ENCODE results near the gene ADAM19. TPM values are rescaled to one million over a fixed set of nuclear protein-coding genes. Genes with fewer than 3 reads are reported as not detected.

Gene ADAM19
- total RNA-seq, 2 donors from 2014 or later: 71.2 to 145 TPM

GRCh38 chr5:157513182-157513581 is 62.4 kb downstream of the ADAM19 start:
- Mint-ChIP-seq H3K9me3 (no peaks in the 10 kb centered on the region), H3K4me1 (peaks cover 35% of the 10 kb centered on the region), H3K27ac (peak overlapping the region; percentile 22), H3K27me3 (no peaks in the 10 kb centered on the region), H3K36me3 (ENCODE audit: low read depth) (peaks cover 100% of the 10 kb centered on the region), H3K4me3 (no peak overlapping the region)
- no peak for ATAC-seq (replicated peaks)

- Mint-ChIP-seq H3K36me3 (ENCODE audit: low read depth) (peaks cover 100% of the 10 kb centered on the region), H3K9me3 (no peaks in the 10 kb centered on the region), H3K27me3 (no peaks in the 10 kb centered on the region), H3K4me3 (peak overlapping the region; percentile 32), H3K27ac (peak overlapping the region; percentile 35), H3K4me1 (peaks cover 34% of the 10 kb centered on the region)
- peak; percentile 81 for ATAC-seq (replicated peaks)
Observed at GRCh38 chr5:157511651-157512644, 63.6 kb downstream of the ADAM19 start.

DNA sequence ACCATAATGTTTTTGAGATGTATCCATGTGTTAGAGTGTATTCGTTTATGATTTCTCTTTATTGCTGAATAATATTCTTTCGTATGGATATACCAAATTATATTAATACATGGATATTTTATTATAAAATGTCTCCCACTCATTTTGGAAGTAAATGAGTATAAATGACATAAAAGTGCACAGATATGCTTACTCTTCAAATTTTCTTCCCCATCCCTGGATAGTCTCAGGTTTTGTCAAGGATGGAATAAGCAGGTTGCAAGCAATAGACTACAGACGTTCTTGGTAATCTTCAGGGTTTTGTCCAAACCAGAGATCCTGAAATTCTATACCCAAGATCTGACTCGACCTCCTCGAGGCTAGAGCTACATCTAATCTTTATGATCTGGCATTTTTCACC is 64.9 kb downstream of the ADAM19 start:
- H3K9me3 Mint-ChIP-seq: no peaks in the 10 kb centered on the region
- H3K27ac Mint-ChIP-seq: no peak overlapping the region
- H3K27me3 Mint-ChIP-seq: no peaks in the 10 kb centered on the region
- H3K4me1 Mint-ChIP-seq: peaks cover 36% of the 10 kb centered on the region
- peaks cover 100% of the 10 kb centered on the region for H3K36me3 Mint-ChIP-seq (ENCODE audit: low read depth)
- no peak for ATAC-seq (replicated peaks)
- no peak overlapping the region for H3K4me3 Mint-ChIP-seq

GRCh38 chr5:157509587-157509986 is 66.0 kb downstream of the ADAM19 start:
- H3K27me3 Mint-ChIP-seq: no peaks in the 10 kb centered on the region
- H3K36me3 Mint-ChIP-seq (ENCODE audit: low read depth): peaks cover 100% of the 10 kb centered on the region
- peak overlapping the region; percentile 80 for H3K27ac Mint-ChIP-seq
- ATAC-seq (replicated peaks): no peak
- no peaks in the 10 kb centered on the region for H3K9me3 Mint-ChIP-seq
- H3K4me1 Mint-ChIP-seq: peaks cover 32% of the 10 kb centered on the region
- H3K4me3 Mint-ChIP-seq: no peak overlapping the region

GRCh38 chr5:157509093-157509492 is 66.5 kb downstream of the ADAM19 start:
- H3K4me1 Mint-ChIP-seq: peaks cover 32% of the 10 kb centered on the region
- no peaks in the 10 kb centered on the region for H3K9me3 Mint-ChIP-seq
- no peaks in the 10 kb centered on the region for H3K27me3 Mint-ChIP-seq
- H3K36me3 Mint-ChIP-seq (ENCODE audit: low read depth): peaks cover 100% of the 10 kb centered on the region
- ATAC-seq (replicated peaks): no peak
- no peak overlapping the region for H3K4me3 Mint-ChIP-seq
- H3K27ac Mint-ChIP-seq: peak overlapping the region; percentile 80

DNA sequence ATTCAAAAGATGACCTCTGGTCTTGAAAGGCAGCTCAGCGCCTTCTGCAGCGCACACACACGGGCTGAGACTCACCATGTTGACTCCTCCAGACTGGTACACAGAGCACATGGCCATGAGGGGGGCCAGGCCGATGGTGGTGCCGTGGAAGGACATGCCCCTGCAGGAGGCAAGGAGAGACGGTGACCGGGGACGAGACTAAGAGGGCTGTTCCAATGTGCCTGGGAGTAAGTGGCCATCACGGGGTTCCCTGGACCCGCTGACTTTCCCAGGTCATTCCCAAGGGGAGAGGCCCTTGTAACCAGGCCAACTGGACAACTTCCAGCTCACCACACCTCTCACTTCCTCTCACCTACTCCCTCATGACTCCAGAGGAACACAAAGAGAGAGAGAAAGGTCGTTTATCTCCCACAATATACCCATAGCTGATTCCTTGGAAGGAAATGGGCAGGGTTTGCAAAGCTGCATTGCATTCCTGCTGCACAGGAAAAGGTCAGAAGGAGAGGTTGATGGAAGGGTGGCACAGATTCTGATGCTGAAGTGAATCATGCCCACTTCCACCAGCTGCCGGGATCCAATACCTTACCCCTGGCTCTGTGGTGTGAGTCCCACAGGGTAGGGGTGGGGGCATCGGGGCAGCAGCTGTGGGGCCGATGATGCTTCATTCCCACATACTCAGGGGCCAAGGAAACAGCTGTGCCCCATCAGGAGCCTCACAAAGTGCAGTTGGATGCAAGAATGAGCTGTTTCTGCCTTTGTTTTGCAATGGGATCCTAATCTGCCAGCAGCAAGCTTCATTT is 68.4 kb downstream of the ADAM19 start:
- H3K27me3 Mint-ChIP-seq: no peaks in the 10 kb centered on the region
- peak overlapping the region; percentile 70 for H3K27ac Mint-ChIP-seq
- ATAC-seq (replicated peaks): no peak
- no peak overlapping the region for H3K4me3 Mint-ChIP-seq
- H3K9me3 Mint-ChIP-seq: no peaks in the 10 kb centered on the region
- peaks cover 34% of the 10 kb centered on the region for H3K4me1 Mint-ChIP-seq
- H3K36me3 Mint-ChIP-seq (ENCODE audit: low read depth): peaks cover 100% of the 10 kb centered on the region

GRCh38 chr5:157506066-157506590 is 69.4 kb downstream of the ADAM19 start:
- Mint-ChIP-seq H3K9me3 (no peaks in the 10 kb centered on the region), H3K4me3 (no peak overlapping the region), H3K27me3 (no peaks in the 10 kb centered on the region), H3K27ac (peak overlapping the region; percentile 70), H3K36me3 (ENCODE audit: low read depth) (peaks cover 100% of the 10 kb centered on the region), H3K4me1 (peaks cover 35% of the 10 kb centered on the region)
- no peak for ATAC-seq (replicated peaks)

DNA sequence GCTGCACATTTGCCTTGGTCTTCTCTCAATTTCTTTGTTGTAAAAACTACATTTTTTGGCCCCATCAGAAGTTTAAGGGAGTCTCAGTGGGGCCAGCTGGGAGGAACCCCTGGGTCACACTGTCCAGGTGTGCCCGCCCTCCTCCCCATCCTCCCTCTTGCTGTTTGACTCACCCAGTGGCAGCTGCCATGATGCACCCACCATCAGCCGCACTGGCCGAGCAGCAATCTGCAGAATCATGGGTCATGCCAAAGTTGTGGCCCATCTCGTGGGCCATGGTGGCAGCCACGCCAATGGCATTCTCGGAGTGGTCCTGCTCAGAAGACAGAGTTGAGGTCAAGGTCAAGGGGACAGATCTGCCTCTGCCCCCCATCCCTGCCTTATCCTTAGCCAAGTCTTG is 70.1 kb downstream of the ADAM19 start:
- ATAC-seq (replicated peaks): no peak
- H3K27ac Mint-ChIP-seq: peak overlapping the region; percentile 70
- peaks cover 100% of the 10 kb centered on the region for H3K36me3 Mint-ChIP-seq (ENCODE audit: low read depth)

DNA sequence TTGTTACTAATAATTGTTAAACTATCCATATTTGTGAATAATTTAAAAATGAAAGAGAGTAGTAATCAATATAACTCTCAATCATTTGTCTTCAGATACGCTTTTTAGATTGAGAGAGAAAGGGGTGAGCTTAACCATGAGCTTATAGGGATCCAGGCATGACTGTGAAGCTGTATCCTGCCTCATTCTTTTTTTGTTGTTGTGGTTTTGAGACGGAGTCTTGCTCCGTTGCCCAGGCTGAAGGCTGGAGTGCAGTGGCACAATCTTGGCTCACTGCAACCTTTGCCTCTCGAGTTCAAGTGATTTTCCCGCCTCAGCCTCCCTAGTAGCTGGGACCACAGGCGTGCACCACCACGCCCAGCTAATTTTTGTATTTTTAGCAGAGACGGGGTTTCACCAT is 71.5 kb downstream of the ADAM19 start:
- Mint-ChIP-seq H3K4me3 (no peak overlapping the region), H3K9me3 (no peaks in the 10 kb centered on the region), H3K4me1 (peaks cover 38% of the 10 kb centered on the region), H3K27ac (no peak overlapping the region), H3K36me3 (ENCODE audit: low read depth) (peaks cover 100% of the 10 kb centered on the region), H3K27me3 (no peaks in the 10 kb centered on the region)
- no peak for ATAC-seq (replicated peaks)

More for the DNA sequence above, 70.1 kb downstream of the ADAM19 start:
- Mint-ChIP-seq H3K4me1 (peaks cover 41% of the 10 kb centered on the region), H3K9me3 (no peaks in the 10 kb centered on the region), H3K4me3 (no peak overlapping the region), H3K27me3 (no peaks in the 10 kb centered on the region)

DNA sequence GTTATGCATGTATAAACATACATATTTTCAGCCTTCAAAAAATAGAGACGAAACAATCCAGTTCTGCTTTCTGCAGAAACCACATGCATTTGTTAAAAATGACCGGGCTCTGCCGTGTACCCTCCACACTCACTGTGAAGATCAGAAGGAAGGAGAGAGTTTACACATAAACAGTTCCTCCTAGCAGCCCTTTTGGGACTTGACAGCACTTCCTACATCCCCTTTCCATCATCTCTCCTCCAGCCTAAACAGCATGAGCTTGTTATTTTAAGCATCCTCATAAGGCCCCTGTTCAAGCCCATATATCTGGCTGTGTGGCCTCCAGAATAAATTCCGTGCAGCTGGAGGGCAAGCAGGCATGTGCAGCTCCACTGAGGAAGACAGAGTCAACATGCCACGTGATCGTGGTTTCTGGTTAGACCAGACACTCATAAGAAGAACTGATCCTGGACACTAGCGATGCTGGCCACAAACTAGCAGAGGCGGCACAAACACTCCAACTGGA is 73.4 kb downstream of the ADAM19 start:
- peak overlapping the region; percentile 72 for H3K27ac Mint-ChIP-seq
- no peak overlapping the region for H3K4me3 Mint-ChIP-seq
- peaks cover 94% of the 10 kb centered on the region for H3K36me3 Mint-ChIP-seq (ENCODE audit: low read depth)
- no peaks in the 10 kb centered on the region for H3K9me3 Mint-ChIP-seq
- no peaks in the 10 kb centered on the region for H3K27me3 Mint-ChIP-seq
- peaks cover 35% of the 10 kb centered on the region for H3K4me1 Mint-ChIP-seq
- peak; percentile 63 for ATAC-seq (replicated peaks)

DNA sequence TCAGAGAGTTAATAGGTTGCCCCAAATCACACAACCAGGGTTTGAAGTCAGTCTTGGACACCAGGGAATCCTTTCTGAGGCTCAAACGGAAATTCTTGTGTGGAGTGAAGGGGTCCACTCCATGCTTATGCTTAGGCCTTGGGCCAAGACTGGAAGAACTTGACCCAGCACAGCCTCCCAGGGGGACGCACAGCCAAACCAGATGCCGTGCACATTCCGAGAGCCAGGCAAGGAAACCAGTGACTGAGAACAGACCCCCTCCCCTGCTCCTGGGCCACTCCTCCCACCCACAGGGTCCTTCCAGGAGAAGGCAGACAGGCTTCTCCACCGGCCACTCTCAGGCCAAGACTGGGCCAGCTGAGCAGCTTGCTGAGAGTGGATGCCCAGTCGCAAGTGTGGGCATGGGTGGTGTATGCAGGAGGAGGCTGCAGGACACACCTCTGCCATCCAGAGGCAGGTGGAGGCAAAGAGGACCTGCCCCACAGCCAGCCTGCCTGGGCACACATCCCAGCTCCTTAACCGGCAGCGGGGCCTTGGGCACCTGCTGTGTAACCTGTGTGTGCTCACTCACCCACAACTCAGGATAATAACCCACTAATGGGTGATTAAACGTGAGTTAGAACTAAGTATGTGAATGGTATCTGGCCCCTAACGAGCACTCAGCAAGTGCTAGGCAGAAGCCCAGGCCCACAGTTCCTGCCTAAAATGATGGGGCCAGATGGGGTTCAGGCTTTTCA is 77.5 kb downstream of the ADAM19 start:
- H3K27ac Mint-ChIP-seq: peak overlapping the region; percentile 63
- H3K36me3 Mint-ChIP-seq (ENCODE audit: low read depth): peaks cover 94% of the 10 kb centered on the region
- no peaks in the 10 kb centered on the region for H3K27me3 Mint-ChIP-seq
- H3K9me3 Mint-ChIP-seq: no peaks in the 10 kb centered on the region
- H3K4me3 Mint-ChIP-seq: no peak overlapping the region
- peaks cover 22% of the 10 kb centered on the region for H3K4me1 Mint-ChIP-seq
- ATAC-seq (replicated peaks): no peak

DNA sequence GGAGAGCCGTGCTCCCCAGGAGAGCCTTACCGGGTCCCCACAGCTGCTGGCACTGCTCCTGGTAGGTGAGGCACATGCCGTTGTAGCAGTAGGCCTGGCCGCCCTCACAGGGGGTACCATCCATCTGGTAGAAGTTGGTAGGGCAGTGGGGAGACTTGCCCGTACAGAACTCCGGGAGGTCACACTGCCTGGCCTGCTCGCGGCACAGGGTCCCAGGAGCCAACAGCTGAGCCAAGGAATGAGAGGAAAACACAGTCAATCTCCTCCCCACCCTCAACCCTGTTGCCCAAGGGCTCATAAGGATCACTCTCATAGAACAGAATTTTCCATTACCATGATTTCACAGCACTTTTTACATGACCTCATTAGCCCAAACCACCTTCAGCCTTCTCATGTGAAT is 78.7 kb downstream of the ADAM19 start:
- Mint-ChIP-seq H3K27me3 (no peaks in the 10 kb centered on the region), H3K27ac (peak overlapping the region; percentile 63), H3K36me3 (ENCODE audit: low read depth) (peaks cover 94% of the 10 kb centered on the region), H3K4me3 (no peak overlapping the region), H3K4me1 (peaks cover 11% of the 10 kb centered on the region), H3K9me3 (no peaks in the 10 kb centered on the region)
- ATAC-seq (replicated peaks): no peak

GRCh38 chr5:157494178-157494832 is 81.3 kb downstream of the ADAM19 start:
- Mint-ChIP-seq H3K4me3 (no peak overlapping the region), H3K4me1 (no peaks in the 10 kb centered on the region), H3K9me3 (no peaks in the 10 kb centered on the region), H3K27ac (peak overlapping the region; percentile 53), H3K27me3 (no peaks in the 10 kb centered on the region), H3K36me3 (ENCODE audit: low read depth) (peaks cover 94% of the 10 kb centered on the region)
- ATAC-seq (replicated peaks): peak; percentile 79
